ENCODE results near the gene ZFP64.

DNA sequence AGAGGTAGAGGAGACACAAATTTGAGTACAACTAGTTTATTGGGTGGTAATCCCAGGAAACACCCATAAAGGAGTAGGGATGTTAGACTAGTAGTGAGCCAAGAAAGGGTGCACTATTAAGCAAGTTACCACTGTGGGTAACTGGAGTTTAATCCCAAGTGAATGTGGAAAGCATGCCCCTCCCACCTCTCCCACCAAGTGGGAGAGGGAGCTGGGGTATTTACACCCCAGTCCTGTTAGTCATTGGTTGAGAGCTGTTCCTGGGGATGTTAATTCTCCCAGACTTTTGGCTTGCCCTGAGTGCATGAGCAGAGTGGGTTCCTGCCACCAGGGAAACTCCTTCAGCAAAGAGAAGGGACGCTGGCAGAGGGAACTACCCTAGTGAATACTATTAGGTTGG is 49.2 kb upstream of the ZFP64 start:
- TF ChIP-seq, protein P1, sequence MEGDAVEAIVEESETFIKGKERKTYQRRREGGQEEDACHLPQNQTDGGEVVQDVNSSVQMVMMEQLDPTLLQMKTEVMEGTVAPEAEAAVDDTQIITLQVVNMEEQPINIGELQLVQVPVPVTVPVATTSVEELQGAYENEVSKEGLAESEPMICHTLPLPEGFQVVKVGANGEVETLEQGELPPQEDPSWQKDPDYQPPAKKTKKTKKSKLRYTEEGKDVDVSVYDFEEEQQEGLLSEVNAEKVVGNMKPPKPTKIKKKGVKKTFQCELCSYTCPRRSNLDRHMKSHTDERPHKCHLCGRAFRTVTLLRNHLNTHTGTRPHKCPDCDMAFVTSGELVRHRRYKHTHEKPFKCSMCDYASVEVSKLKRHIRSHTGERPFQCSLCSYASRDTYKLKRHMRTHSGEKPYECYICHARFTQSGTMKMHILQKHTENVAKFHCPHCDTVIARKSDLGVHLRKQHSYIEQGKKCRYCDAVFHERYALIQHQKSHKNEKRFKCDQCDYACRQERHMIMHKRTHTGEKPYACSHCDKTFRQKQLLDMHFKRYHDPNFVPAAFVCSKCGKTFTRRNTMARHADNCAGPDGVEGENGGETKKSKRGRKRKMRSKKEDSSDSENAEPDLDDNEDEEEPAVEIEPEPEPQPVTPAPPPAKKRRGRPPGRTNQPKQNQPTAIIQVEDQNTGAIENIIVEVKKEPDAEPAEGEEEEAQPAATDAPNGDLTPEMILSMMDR (IDR thresholded peaks at IDR 0.05; ENCODE audit: insufficient read depth, low read depth, low read length), result no peak
- no peak for TF ChIP-seq EZH2 (IDR thresholded peaks at IDR 0.05; ENCODE audit: insufficient read depth, low read length)
